HEK293 (cell line): ENCODE data around the gene STK32C.

Experiments used
- CTCF ChIP-seq: fragments of 450-650 bp; formaldehyde crosslinking; IDR thresholded peaks from 2 replicates; pipeline ENCODE4 v1.5.1; 2016; ENCODE audit warnings: missing biosample characterization, missing genetic modification characterization
- GLI4 ChIP-seq: fragments of 450-650 bp; formaldehyde crosslinking; IDR thresholded peaks from 2 replicates; pipeline ENCODE4 v1.5.1; 2016; ENCODE audit warnings: missing biosample characterization, missing genetic modification characterization
- KLF7 ChIP-seq: fragments of 450-650 bp; formaldehyde crosslinking; IDR thresholded peaks from 2 replicates; pipeline ENCODE4 v1.5.1; 2016; ENCODE audit warnings: missing biosample characterization, missing genetic modification characterization, borderline replicate concordance
- ZNF324 ChIP-seq: fragments of 450-650 bp; formaldehyde crosslinking; IDR thresholded peaks from 2 replicates; pipeline ENCODE4 v1.5.1; 2016; ENCODE audit warnings: missing biosample characterization, missing genetic modification characterization

- TF ChIP-seq ZNF324 (tag by site-specific recombination) = no peak
- no peak for TF ChIP-seq KLF7 (tag by site-specific recombination)
- TF ChIP-seq GLI4 (tag by site-specific recombination) = no peak
- TF ChIP-seq CTCF = no peak
Observed at GRCh38 chr10:132349766-132350165, 42.0 kb upstream of the STK32C start.
